KOPT-K1 (cell line): ENCODE measurements around the gene CLIC5.

ENCODE experiments used
- H3K27ac ChIP-seq: fragments of 200-600 bp; sonication (generic); 2 replicates; pipeline ENCODE4 v1.5.1; 2016; ENCODE audit warnings: antibody characterized with exemption, mild to moderate bottlenecking, low read depth, low read length; ENCODE audit not compliant: poor library complexity, severe bottlenecking
- H3K36me3 ChIP-seq: fragments of 200-600 bp; sonication (generic); 2 replicates; pipeline ENCODE4 v1.5.1; 2017; ENCODE audit warnings: antibody characterized with exemption, mild to moderate bottlenecking, low read length, moderate library complexity; ENCODE audit not compliant: insufficient read depth
- H3K9me3 ChIP-seq: fragments of 200-600 bp; sonication (generic); 2 replicates; pipeline ENCODE4 v1.5.1; 2017; ENCODE audit warnings: antibody characterized with exemption, low read length, mild to moderate bottlenecking; ENCODE audit not compliant: insufficient read depth, poor library complexity, severe bottlenecking

The CLIC5 gene

DNA sequence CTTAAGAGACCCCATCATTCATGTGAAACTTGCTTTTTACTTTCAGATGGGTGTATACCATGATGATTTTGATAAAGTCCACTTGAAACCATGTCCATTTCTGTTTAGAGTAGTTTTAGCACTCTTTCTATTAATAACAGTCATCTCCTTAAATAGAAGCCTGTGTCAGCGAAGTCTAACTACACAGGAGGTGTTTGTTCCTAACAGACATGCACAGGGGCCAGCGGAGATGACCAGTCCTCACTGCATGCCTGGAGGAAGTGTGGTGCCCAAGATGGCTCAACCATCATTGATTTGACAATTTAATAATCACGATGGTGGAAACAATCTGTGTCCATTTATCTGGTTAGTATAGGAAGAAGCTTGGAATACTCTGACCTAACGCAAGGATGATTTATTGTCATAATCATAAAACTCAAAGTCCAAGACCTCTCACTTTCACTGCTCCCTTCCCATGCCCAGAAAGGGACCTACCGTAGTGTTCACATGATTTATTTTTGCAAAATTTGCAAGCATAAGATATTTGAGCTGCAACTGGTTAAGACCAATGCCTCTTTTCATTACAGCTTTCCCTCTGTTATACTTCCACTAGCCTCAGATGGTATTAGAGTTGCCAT is 31.0 kb upstream of the CLIC5 start:
- no peak overlapping the region for H3K27ac ChIP-seq
- H3K36me3 ChIP-seq = no peaks in the 10 kb centered on the region
- H3K9me3 ChIP-seq = no peaks in the 10 kb centered on the region

DNA sequence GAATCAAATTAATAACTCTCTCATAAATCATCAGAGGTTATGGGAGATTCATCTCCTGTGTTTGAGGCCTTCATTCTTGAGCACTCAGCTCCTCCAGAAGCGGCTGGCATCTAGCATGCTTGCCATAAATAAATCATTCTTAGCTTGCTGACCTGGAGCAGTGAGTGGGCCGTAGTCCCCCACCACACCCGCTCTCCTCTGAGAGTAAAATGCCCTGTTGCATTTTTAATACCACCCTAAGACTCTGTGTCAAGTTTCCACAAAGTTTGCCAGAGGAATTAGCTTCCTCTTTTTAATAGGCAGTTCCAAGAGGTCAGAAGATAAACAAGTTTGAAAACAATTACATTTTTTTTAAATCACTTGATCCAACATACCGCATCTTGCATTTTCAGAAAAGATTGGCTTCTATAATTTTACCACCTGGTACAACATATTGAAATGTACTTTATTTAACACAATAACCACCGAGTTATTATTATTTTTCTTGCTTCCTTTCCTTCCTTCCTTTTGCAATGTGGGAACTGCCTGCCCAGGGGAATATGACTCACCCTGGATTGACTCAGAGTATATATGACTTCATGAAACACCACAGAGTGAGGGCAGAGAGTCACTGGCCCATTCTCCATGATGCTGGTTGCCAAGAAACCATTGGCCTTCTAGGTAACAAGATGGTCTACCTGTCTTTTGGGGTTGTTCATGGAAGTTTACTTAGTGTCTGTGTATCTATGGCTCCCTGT is 29.4 kb upstream of the CLIC5 start:
- H3K27ac ChIP-seq = no peak overlapping the region
- no peaks in the 10 kb centered on the region for H3K36me3 ChIP-seq
- H3K9me3 ChIP-seq = no peaks in the 10 kb centered on the region

DNA sequence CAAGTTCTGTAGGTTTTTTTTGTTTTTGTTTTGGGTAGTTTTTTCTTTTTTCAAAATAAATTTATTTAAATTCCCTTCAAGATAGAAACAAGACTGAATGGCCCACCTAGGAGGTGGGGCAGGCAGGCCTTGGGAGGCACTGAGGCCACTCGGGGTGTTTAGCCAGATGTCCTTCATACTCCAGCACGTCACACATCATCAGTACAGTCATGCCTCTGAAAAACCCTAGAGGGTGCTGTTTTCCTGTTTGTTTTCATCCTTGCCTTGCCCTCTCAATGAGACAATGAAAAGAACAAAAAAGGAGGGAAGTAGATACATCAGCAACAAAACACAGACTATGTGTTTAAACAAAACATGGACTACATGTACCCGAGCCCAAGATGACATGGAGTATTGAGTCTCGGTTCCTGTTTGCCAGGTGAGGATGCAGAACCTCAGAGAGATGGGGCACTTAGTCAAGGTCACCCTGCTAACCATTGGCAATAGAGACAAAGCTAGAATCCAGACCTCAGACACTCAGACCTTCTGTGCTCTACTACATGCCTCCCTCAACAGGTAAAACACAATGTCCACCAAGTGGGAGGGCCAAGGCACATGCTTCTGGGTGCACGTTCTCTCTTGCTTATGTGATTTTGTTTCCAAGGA is 26.8 kb upstream of the CLIC5 start:
- Histone ChIP-seq H3K36me3 (no peaks in the 10 kb centered on the region), H3K9me3 (no peaks in the 10 kb centered on the region), H3K27ac (no peak overlapping the region)

DNA sequence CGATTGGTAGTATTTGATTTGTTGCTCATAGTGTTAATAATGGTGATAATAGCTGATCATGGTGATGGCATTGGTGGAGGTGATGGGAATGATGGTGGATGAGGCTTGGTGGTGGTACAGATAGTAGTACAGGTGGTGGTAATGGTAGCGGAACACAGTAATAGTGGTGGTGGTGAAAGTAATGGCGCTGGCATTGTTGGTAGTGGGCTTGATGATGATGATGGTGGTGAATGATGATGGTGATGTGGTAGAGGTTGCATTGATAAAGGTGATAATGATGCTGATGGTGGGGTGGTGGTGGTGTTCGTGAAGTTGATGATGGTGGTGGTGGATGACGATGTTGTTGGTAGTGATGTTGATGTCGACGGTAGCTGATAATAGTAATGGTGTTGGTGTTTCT is 24.6 kb upstream of the CLIC5 start:
- Histone ChIP-seq H3K27ac (no peak overlapping the region), H3K9me3 (no peaks in the 10 kb centered on the region), H3K36me3 (no peaks in the 10 kb centered on the region)

DNA sequence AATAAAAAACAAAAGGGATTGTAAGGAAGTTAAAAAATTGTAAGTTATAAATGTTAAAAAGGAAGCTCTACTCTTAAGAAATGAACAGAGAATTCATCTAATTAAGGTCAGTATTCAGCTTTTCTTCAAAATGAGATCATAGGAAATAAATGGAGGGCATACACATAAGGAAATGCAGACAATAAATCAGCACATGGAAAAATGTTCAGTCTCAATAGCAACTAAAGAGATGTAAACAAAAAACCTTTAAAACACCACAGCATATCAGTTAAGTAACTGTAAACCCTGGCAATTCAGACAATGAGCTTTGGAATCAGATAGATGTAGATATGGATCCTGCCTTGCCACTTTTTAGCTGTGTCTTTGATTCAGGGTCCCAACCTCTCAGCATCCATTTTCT is 24.0 kb upstream of the CLIC5 start:
- no peaks in the 10 kb centered on the region for H3K9me3 ChIP-seq
- no peaks in the 10 kb centered on the region for H3K36me3 ChIP-seq
- H3K27ac ChIP-seq = no peak overlapping the region

DNA sequence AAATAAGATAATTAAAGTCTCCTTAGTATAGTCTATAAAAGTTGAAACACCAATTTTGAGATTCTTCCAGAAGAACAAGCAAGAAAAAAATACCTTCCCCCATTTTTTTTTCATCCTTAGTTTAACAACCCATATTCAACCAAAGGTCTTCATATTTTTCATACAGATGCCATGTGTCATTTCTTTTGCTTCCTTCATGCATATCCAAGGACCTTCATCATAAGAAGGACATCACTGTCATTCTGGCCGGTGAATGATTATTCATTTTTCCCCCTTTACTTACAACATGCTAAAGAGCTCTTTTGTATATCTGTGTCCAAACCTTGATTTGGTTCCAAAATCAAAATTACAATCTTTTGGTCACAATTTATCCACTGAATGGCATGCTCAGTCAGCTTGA is 21.3 kb upstream of the CLIC5 start:
- no peak overlapping the region for H3K27ac ChIP-seq
- no peaks in the 10 kb centered on the region for H3K36me3 ChIP-seq
- no peaks in the 10 kb centered on the region for H3K9me3 ChIP-seq

DNA sequence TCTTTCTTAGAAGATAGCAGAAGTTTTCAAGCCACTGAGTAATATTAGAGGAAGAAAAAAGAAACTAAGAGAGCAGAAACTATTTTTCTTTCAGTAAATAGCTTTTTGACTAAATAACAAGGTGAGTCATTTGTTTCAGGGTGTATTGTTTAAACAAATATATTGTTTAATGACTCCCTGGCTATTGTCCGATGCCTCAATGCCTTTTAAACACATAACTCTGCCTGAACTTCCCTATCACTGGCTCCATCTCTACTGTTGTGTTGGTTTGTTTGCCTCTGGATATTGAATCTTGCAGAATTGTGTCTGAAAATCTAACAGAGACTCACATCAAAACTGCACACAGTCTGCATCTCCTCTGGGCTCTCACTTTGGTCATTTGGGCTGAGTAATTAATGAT is 19.6 kb upstream of the CLIC5 start:
- Histone ChIP-seq H3K27ac (no peak overlapping the region), H3K9me3 (no peaks in the 10 kb centered on the region), H3K36me3 (no peaks in the 10 kb centered on the region)

DNA sequence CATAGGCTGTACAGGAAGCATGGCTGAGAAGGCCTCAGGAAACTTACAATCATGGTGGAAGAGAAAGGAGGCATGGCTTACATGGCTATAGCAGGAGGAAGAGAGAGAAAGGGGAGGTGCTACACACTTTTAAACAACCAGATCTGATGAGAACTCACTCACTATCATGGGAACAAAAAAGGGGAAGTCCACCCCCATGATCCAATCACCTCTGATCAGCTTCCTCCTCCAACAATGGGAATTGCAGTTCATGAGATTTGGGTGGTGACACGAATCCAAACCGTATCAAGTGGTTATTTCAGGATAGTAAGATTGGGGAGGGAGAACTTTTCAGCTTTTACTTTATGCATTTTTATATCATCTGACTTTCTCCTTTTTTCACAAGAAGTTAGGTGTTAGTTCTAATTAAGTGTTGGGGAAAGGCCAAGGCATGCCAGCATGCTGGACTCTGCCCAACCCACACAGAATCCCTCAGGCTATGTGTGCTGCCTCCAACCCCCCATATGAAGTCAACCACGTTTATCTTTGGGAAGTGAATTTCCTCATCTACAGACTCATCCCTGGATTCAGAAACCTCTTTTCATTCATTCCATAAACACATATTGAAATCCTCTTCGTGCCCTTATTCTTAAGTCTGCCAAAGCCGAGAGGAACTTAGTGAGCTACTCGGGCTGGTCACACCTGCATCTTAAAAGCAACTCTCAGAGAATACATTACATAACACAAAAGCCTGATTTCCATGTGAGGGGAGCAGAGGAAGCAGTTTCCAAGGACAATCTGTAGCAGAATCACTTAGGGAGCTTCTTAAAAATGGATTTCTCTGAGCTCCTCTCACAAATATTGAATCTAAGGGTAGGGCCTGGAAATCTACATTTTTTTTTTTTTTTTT is 16.7 kb upstream of the CLIC5 start:
- Histone ChIP-seq H3K36me3 (no peaks in the 10 kb centered on the region), H3K27ac (no peak overlapping the region), H3K9me3 (no peaks in the 10 kb centered on the region)

DNA sequence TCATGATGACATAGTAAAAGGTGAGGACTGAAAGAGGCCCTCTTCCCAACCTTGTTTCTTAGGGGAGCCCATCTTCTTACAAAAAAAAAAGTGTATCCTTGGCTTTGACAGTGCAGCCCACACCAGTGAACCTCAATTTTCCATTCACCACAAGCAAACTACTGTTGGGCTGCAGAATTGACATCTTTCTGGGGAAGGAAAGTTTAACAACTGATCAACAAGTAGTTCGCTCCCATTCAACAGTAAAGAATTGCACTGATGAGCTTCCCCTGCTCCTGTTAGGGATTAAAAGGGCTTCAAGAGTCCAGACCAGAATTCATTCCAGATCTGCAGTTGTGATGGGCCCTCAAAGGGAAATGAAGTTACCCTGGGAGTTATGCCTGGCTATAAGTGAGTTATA is 13.9 kb upstream of the CLIC5 start:
- no peaks in the 10 kb centered on the region for H3K9me3 ChIP-seq
- H3K27ac ChIP-seq = no peak overlapping the region
- H3K36me3 ChIP-seq = no peaks in the 10 kb centered on the region

DNA sequence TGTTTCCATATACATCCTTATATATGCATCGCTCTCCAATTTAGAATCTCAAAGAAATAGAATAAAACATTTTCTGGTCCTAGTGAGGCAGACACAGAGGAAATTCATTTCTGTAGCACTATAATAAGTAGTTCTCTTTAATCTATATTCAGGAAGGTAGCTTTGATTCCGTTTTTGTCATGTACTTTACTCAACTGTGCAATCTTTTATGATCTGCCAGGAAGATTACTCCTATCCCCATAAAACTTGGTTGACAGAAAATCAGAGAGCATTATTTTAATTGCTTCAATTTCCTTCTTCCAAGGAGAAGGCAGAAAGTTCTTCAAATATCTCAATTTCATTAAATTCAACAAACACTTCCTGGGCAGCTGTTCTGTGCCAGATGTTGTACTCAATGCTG is 10.6 kb upstream of the CLIC5 start:
- no peaks in the 10 kb centered on the region for H3K36me3 ChIP-seq
- H3K27ac ChIP-seq = no peak overlapping the region
- H3K9me3 ChIP-seq = no peaks in the 10 kb centered on the region

DNA sequence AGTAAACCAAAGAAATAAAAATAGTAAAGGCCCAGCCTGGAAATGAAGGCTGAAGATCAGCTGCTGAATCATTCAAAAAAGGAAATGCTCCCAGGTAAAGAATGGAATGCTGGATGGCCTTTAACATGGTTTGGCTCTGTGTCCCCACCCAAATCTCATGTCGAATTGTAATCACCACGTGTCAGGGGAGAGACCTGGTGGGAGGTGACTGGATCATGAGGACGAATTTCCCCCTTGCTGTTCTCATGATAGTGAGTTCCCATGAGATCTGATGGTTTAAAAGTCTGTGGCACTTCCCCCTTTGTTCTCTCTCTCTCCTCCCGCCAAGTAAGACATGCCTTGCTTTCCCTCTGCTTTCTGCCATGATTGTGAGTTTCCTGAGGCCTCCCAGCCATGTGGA is 9.9 kb upstream of the CLIC5 start:
- Histone ChIP-seq H3K36me3 (no peaks in the 10 kb centered on the region), H3K9me3 (no peaks in the 10 kb centered on the region), H3K27ac (no peak overlapping the region)

DNA sequence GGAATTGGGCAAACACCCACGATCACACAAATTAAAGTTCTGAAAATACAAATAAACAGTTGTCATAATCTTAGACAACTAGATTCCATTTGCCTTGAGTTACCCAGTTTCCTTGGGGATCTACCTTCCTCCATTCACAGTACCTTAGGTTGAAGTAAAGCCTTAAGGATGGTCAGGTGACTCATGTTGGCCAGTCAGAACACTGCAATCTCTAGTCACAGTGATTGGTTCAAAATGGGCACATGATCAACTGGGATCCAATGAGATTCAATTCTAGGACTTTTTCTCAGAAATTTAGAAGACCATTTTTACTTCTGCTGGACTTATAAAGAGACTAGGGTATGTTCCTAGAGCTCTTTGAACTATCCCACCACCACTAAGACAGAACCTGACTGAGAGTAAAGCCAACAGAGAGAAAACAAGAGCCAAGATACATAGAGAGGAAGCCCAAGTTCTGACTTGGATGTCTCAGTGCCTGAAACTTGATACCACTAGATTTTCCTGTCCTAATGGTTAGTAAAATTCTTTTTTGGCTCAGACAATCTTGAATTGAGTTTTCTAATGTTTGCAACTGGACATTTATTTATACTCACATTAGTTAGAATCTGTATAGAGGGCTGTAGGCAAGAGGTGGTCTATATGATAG is 8.6 kb upstream of the CLIC5 start:
- Histone ChIP-seq H3K27ac (no peak overlapping the region), H3K9me3 (no peaks in the 10 kb centered on the region), H3K36me3 (no peaks in the 10 kb centered on the region)

DNA sequence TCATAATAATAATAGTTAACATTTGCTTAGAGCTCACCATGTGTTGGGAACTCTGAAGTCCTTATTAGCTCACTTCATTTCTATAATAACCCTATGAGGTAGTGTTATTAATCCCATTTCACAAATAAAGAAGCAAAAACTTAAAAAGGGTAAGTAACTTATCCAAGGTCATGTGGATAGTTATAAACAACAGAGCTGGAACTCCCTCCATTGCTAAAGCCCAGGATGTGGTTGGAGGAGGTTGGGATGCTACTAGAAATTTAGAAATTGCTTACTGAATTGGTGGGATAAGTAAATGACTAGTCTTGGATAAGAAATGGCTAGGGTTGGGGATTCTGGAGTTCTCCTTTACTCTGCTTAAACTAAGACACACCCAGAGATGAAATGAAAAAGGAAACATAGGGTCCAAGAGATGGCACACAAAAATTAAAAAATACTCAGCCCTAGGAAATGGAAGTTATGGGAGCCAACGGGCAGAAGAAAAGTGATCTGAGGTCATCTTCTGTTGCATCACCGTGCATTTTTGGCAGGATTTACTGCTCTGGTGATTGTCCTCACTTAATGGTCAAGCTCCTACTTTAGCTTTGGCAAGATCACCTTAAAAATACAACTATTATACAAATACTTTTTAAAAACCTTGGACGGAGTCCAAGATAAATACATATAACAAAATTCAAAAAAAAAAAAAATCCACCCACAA is 7.7 kb upstream of the CLIC5 start:
- Histone ChIP-seq H3K36me3 (no peaks in the 10 kb centered on the region), H3K9me3 (no peaks in the 10 kb centered on the region), H3K27ac (no peak overlapping the region)
